ENCODE data around the gene CREB5.

CREB5 gene

DNA sequence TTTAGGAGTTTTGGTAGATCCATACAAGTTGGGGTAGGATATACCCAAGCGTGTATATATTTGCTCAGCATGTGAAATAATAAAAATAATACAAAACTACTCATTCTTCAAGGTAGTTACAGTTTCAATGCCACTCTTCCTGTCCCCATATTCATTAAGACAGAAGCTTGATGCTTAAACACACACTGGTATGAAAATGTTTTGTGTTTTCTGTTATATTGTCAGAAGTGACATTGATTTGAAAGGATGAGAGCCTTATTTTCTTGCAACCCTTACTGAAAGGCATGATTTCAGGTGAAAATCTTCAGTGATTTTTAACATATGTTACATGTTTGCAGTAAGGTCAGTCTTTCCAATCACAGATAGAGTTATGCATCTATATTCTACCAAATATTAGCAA, 312.2 kb downstream of the CREB5 start:
- TF ChIP-seq, protein P1, sequence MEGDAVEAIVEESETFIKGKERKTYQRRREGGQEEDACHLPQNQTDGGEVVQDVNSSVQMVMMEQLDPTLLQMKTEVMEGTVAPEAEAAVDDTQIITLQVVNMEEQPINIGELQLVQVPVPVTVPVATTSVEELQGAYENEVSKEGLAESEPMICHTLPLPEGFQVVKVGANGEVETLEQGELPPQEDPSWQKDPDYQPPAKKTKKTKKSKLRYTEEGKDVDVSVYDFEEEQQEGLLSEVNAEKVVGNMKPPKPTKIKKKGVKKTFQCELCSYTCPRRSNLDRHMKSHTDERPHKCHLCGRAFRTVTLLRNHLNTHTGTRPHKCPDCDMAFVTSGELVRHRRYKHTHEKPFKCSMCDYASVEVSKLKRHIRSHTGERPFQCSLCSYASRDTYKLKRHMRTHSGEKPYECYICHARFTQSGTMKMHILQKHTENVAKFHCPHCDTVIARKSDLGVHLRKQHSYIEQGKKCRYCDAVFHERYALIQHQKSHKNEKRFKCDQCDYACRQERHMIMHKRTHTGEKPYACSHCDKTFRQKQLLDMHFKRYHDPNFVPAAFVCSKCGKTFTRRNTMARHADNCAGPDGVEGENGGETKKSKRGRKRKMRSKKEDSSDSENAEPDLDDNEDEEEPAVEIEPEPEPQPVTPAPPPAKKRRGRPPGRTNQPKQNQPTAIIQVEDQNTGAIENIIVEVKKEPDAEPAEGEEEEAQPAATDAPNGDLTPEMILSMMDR (IDR thresholded peaks at IDR 0.05; ENCODE audit: low read depth, low read length, missing control alignments) = no peak
- H3K4me3 ChIP-seq (replicated peaks; ENCODE audit: low read depth, low read length) = no peak overlapping the region
- no peak for DNase-seq (ENCODE audit: extremely low read depth, low read depth)

GRCh38 chr7:28725045-28725642, 312.8 kb downstream of the CREB5 start:
- TF ChIP-seq, protein P1 (IDR thresholded peaks at IDR 0.05; ENCODE audit: low read depth, low read length, missing control alignments) = no peak
- no peak for DNase-seq (ENCODE audit: extremely low read depth, low read depth)
- no peak overlapping the region for H3K4me3 ChIP-seq (replicated peaks; ENCODE audit: low read depth, low read length)

DNA sequence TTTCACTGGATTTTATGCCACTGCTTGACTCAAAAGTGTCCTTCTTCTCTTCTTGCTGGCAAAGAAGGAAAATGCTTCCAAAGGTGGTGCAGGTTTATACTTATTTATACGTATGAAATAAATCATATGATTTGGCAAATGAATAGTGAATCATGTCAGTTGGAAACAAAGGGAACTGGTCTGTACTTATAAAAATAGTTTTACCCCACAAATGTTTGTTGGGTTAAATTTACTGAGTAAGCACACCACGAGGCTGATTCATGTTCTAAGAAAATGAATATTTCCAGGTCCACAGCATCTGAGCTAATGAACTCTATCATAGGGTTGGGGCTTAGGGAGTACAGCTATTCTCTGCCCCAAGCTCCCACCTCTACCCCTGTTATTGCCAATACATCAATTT, 313.6 kb downstream of the CREB5 start:
- no peak overlapping the region for H3K4me3 ChIP-seq (replicated peaks; ENCODE audit: low read depth, low read length)
- no peak for DNase-seq (ENCODE audit: extremely low read depth, low read depth)
- TF ChIP-seq, protein P1 (IDR thresholded peaks at IDR 0.05; ENCODE audit: low read depth, low read length, missing control alignments) = no peak

DNA sequence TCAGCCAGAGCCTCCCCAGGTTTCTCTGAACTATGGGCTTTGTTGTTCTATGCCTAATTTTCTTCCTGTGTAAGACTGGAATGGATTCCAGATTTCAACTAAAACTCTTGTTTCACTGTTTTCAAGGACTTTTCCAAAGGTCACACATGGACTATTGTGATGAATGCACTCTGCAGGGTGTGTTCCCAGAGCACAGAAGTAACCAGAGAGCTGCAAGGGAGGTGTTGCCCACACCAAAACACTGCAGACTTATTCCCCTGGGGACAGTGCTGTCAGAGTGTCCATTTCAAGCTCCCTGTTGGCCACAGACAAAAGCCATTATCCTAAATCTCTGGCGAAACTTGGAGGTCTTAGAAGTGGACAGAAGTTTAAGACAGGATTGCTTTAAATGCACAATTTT, 314.2 kb downstream of the CREB5 start:
- no peak overlapping the region for H3K4me3 ChIP-seq (replicated peaks; ENCODE audit: low read depth, low read length)
- no peak for DNase-seq (ENCODE audit: extremely low read depth, low read depth)
- TF ChIP-seq, protein P1 (IDR thresholded peaks at IDR 0.05; ENCODE audit: low read depth, low read length, missing control alignments) = no peak

DNA sequence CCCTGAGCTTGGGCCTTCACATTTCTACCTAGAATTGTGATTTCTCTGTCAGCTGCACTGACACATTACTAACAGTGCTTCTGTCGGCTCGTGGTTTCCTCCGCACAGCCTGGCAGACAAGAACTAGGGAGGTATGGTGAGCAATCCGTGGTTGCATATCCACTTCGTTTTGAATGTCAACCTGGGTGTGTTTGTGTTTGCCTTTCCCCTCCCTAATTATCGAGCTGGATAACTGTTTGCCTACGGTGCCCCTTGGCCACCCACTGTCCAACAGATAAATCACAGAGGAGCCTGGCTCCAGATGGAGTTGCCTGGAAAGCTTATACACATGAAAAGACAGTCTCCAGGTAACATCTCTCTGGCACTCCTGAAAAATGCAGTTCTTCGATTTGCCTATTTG, 317.0 kb downstream of the CREB5 start:
- TF ChIP-seq, protein P1 (IDR thresholded peaks at IDR 0.05; ENCODE audit: low read depth, low read length, missing control alignments) = no peak
- no peak overlapping the region for H3K4me3 ChIP-seq (replicated peaks; ENCODE audit: low read depth, low read length)
- no peak for DNase-seq (ENCODE audit: extremely low read depth, low read depth)

DNA sequence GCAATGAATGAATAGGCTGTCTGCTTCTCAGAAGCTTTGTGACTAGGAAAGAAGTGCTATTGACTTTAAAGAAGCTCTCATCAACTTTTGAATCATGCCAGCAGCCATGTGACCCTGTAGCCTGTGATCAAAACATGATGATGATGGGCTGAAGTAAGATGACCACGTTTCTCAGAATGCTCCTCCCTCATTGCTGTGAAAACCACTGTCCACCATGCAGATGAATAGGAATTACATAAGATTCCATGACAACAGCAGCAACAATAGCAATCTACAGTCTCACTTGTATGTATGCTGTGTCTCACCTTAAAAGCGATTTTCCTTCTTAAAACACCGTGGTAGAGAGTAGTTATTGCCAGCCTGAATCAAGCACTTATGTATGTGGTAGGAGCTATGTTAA, 317.4 kb downstream of the CREB5 start:
- no peak for DNase-seq (ENCODE audit: extremely low read depth, low read depth)
- TF ChIP-seq, protein P1 (IDR thresholded peaks at IDR 0.05; ENCODE audit: low read depth, low read length, missing control alignments) = no peak
- no peak overlapping the region for H3K4me3 ChIP-seq (replicated peaks; ENCODE audit: low read depth, low read length)

GRCh38 chr7:28731092-28731658, 318.9 kb downstream of the CREB5 start:
- H3K4me3 ChIP-seq (replicated peaks; ENCODE audit: low read depth, low read length) = no peak overlapping the region
- TF ChIP-seq, protein P1 (IDR thresholded peaks at IDR 0.05; ENCODE audit: low read depth, low read length, missing control alignments) = no peak
- no peak for DNase-seq (ENCODE audit: extremely low read depth, low read depth)

Measured in HFF-Myc (cell line).